Right lobe of liver (tissue), 6 donors: ENCODE results near the gene CTXN1. TPM values are rescaled to one million over a fixed set of nuclear protein-coding genes. Genes with fewer than 3 reads are reported as not detected.

Experiments
- ATAC-seq, 4 donors: fragments of 200-7000 bp; cut with Tn5 transposase; one replicate each; pipeline ENCODE4 v1.9.1; 2020; ENCODE audit warnings: mild to moderate bottlenecking in 4 of 4, moderate library complexity in 4 of 4
- DNase-seq, 3 donors: peaks; one replicate each; pipeline ENCODE4 v3.0.0-alpha.2; 2020
- H3K27ac ChIP-seq, 3 donors: fragments of 200-600 bp; one replicate each; pipeline ENCODE4 v1.8.0; 2022
- H3K27me3 ChIP-seq, 2 donors: fragments of 200-600 bp; one replicate each; pipeline ENCODE4 v1.8.0; 2022
- H3K36me3 ChIP-seq, 4 donors: fragments of 200-600 bp; sonication (generic) in 1 of 4; one replicate each; pipeline versions ENCODE4 v1.5.1 to v1.8.0; 2017 to 2022; ENCODE audit warnings: control low read depth in 1 of 4
- H3K4me1 ChIP-seq, 4 donors: fragments of 200-600 bp; sonication (generic) in 1 of 4; one replicate each; pipeline versions ENCODE4 v1.5.1 to v1.8.0; 2017 to 2022; ENCODE audit warnings: control low read depth in 1 of 4
- H3K4me3 ChIP-seq, 3 donors: fragments of 200-600 bp; one replicate each; pipeline ENCODE4 v1.8.0; 2022
- H3K9me3 ChIP-seq, 4 donors: fragments of 200-600 bp; sonication (generic) in 1 of 4; one replicate each; pipeline versions ENCODE4 v1.5.1 to v1.8.0; 2017 to 2022; ENCODE audit warnings: control low read depth in 1 of 4
- CTCF ChIP-seq, 4 donors: fragments of 200-600 bp in 3 of 4; fragments of 450-650 bp in 1 of 4; IDR thresholded peaks; one replicate each; pipeline versions ENCODE4 v1.5.1 to v1.8.0; 2016 to 2022; ENCODE audit warnings: antibody characterized with exemption in 4 of 4, mild to moderate bottlenecking in 2 of 4
- POLR2A ChIP-seq: fragments of 450-650 bp; IDR thresholded peaks from one replicate; pipeline ENCODE4 v1.6.1; 2017; ENCODE audit warnings: antibody characterized with exemption, mild to moderate bottlenecking
- WGBS: methylation state at CpG from one replicate; pipeline ENCODE4 v1.1.6; 2018; ENCODE audit warnings: low coverage, low lambda C conversion rate; ENCODE audit not compliant: insufficient coverage; ENCODE audit errors: missing lambda C conversion rate; 5-methylcytosine and 5-hydroxymethylcytosine counted together
- intact Hi-C, 2 donors: fragments of 100-400 bp; cut with DNase I; formaldehyde crosslinking; loops; one replicate each; pipeline versions ENCODE4 v1.11.2 to v1.14.1; 2022
- total RNA-seq, 6 experiments: library from RNA; depleted of rRNA in 2 of 6; stranded (reverse); fragments of >200 nt in 2 of 6; fragmentation: NEBNext Ultra II Directional in 3 of 6; extraction: Animal tissue kit (Norgen Biotek cat#: 25700) in 3 of 6; gene quantifications; one replicate each; pipeline versions ENCODE4 v1.1.0 to v1.2.4, GENCODE V29; 2016 to 2023
- donor health status: DM: no; HTN: yes; CAD: no.
- donor health status: DM: no; HTN: no; CAD: no.
- donor health status: DM: no; HTN: no; CAD: no.
- donor health status: DM: no; HTN: yes; CAD: no.
- donor health status: DM: no; HTN: yes; CAD: no.

CTXN1 gene
- total RNA-seq, 6 experiments from 2014 or later: 0.18 to 0.49 TPM; not detected in 4

GRCh38 chr19:7888826-7889217, 37.1 kb downstream of the CTXN1 start:
- no peaks in the 10 kb centered on the region for H3K4me1 ChIP-seq
- intact Hi-C loops: no loop called here
- H3K27ac ChIP-seq: no peak overlapping the region
- DNase-seq: no peak
- ATAC-seq: no peak
- H3K36me3 ChIP-seq: no peaks in the 10 kb centered on the region
- H3K4me3 ChIP-seq: peak overlapping the region; percentile 45 to 50 (median 46)
- no peaks in the 10 kb centered on the region for H3K27me3 ChIP-seq
- WGBS: no CpG with 5 or more reads among the region's 8 CpGs
- no peaks in the 10 kb centered on the region for H3K9me3 ChIP-seq
- no peak for TF ChIP-seq POLR2A
- no peak for TF ChIP-seq CTCF (IDR thresholded peaks at IDR 0.05)

- Histone ChIP-seq H3K9me3 (no peaks in the 10 kb centered on the region), H3K27me3 (no peaks in the 10 kb centered on the region), H3K27ac (no peak within 1 kb of the TSS), H3K36me3 (no peaks in the 10 kb centered on the region), H3K4me1 (no peaks in the 10 kb centered on the region), H3K4me3 (peak within 1 kb of the TSS; percentile 45 to 50 (median 46))
- DNase-seq (peak in 2 of 3 donors; percentile 59 to 77), ATAC-seq (peak; percentile 76 to 96 (median 90))
- intact Hi-C loops: no loop called here
- 10% methylated on average over 22 of the region's 53 CpGs for WGBS
- TF ChIP-seq POLR2A: peak; percentile 36
- TF ChIP-seq CTCF (IDR thresholded peaks at IDR 0.05): no peak
Measured at GRCh38 chr19:7888145-7888825, 37.6 kb downstream of the CTXN1 start, which contains the start of gene LRRC8E. Gene LRRC8E, plus strand, starts transcription at chr19:7888510. Its CDS starts 7,094 bp downstream, at chr19:7895604.

GRCh38 chr19:7887408-7888144, 38.4 kb downstream of the CTXN1 start:
- Histone ChIP-seq H3K36me3 (no peaks in the 10 kb centered on the region), H3K9me3 (no peaks in the 10 kb centered on the region), H3K27me3 (no peaks in the 10 kb centered on the region), H3K4me1 (no peaks in the 10 kb centered on the region), H3K27ac (no peak overlapping the region), H3K4me3 (no peak overlapping the region)
- intact Hi-C loops: no loop called here
- 83% methylated on average over 6 of the region's 16 CpGs for WGBS
- TF ChIP-seq POLR2A (no peak), CTCF (IDR thresholded peaks at IDR 0.05) (no peak)
- DNase-seq (no peak), ATAC-seq (no peak)

- Histone ChIP-seq H3K36me3 (no peaks in the 10 kb centered on the region), H3K4me1 (no peaks in the 10 kb centered on the region), H3K9me3 (no peaks in the 10 kb centered on the region), H3K27me3 (no peaks in the 10 kb centered on the region), H3K4me3 (no peak overlapping the region), H3K27ac (no peak overlapping the region)
- ATAC-seq (no peak), DNase-seq (no peak)
- no peak for TF ChIP-seq POLR2A
- TF ChIP-seq CTCF (IDR thresholded peaks at IDR 0.05): no peak
- WGBS: 89% methylated on average over 7 of the region's 8 CpGs
- intact Hi-C loops: no loop called here
Measured at GRCh38 chr19:7885818-7886217, 40.1 kb downstream of the CTXN1 start.
